ENCODE data around the gene SLC6A13.
"Not testable (repeated sequence)": the region's sequence is repeated elsewhere in the genome, so short reads cannot be mapped to it uniquely, and the experiment has no call there.

SLC6A13 gene

GRCh38 chr12:262817-263216, at the start of gene SLC6A13:
TSS of gene SLC6A13 (minus strand) at chr12:262836. CDS start at chr12:260052, 2,784 bp downstream.
- DNase-seq (ENCODE audit: low read depth in 2 of 2) = no peak

DNA sequence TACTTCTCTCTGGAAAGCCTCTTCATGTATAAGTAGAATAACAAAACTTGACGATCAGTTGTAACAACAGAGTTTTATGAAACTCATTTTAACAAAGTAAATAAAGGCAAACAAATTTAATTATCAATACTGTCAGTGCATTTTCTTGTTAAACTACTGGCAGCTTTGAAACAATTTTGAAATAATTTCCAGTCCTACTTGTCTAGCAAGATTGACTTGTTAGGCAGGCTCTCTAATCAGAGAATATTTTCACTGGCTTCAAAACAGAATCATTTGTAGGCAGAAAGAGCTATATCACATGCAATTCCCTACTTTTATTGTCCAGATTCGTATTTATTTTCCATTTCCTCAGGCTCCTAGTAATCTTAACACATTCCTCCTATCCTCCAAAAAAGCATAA, 45.9 kb upstream of the SLC6A13 start:
- DNase-seq (ENCODE audit: low read depth in 2 of 2) = no peak

GRCh38 chr12:307406-307805, 44.8 kb upstream of the SLC6A13 start:
- DNase-seq (ENCODE audit: low read depth in 2 of 2) = no peak

- no peak for DNase-seq (ENCODE audit: low read depth in 2 of 2)
Observed at GRCh38 chr12:304805-305204, 42.2 kb upstream of the SLC6A13 start.

GRCh38 chr12:302766-303165, 40.1 kb upstream of the SLC6A13 start:
- not testable (repeated sequence) for DNase-seq (ENCODE audit: low read depth in 2 of 2)

DNA sequence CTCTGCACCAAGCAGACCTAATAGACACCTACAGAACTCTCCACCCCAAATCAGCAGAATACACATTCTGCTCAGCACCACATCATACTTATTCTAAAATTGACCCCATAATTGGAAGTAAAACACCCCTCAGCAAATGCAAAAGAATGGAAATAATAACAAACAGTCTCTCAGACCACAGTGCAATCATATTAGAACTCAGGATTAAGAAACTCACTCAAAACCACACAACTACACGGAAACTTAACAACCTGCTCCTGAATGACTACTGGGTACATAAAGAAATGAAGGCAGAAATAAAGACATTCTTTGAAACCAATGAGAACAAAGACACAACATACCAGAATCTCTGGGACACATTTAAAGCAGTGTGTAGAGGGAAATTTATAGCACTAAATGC, 37.5 kb upstream of the SLC6A13 start:
- DNase-seq (ENCODE audit: low read depth in 2 of 2) = not testable (repeated sequence)

GRCh38 chr12:299511-299910, 36.9 kb upstream of the SLC6A13 start:
- not testable (repeated sequence) for DNase-seq (ENCODE audit: low read depth in 2 of 2)

DNA sequence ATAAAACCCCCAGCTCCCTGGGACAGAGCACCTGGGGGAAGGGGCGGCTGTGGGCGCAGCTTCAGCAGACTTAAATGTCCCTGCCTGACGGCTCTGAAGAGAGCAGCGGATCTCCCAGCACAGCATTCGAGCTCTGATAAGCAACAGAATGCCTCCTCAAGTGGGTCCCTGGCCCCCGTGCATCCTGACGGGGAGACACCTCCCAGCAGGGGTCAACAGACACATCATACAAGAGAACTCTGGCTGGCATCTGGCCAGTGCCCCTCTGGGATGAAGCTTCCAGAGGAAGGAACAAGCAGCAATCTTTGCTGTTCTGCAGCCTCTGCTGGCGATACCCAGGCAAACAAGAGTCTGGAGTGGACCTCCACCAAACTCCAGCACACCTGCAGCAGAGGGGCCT, 35.4 kb upstream of the SLC6A13 start:
- not testable (repeated sequence) for DNase-seq (ENCODE audit: low read depth in 2 of 2)

DNA sequence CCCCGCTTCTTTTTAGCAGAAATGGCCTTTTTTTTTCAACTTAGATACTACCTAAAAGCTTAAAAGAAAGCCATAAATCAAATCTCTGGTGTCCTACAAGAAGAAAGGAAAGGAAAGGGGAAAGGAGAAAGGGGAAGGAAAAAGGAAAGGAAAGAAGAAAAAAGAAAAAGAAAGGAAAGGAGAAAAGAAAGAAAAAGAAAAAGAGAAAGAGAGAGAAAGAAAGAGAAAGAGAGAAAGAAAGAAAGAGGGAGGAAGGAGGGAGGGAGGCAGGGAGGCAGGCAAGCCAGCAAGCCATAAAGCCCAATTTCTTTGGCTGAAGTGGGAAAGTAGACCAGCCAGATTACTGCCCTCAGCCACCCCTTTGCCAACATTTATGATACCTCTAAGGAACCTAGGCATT, 32.5 kb upstream of the SLC6A13 start:
- DNase-seq (ENCODE audit: low read depth in 2 of 2) = no peak

DNA sequence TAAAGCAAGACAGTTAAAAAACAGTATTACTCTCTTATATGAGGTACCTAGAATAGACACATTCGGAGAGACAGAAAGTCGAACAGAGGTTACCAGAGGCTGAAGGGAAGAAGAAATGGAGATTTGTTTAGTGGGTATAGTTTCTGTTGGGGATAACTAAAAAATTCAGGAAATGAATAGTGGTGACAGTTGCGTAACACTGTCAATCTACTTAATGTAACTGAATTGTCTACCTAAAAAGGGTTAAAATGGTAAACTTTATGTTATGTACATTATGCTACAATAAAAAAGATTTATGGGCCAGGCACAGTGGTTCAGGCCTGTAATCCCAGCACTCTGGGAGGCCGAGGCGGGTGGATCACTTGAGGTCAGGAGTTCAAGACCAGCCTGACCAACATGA, 30.6 kb upstream of the SLC6A13 start:
- DNase-seq (ENCODE audit: low read depth in 2 of 2) = no peak

DNA sequence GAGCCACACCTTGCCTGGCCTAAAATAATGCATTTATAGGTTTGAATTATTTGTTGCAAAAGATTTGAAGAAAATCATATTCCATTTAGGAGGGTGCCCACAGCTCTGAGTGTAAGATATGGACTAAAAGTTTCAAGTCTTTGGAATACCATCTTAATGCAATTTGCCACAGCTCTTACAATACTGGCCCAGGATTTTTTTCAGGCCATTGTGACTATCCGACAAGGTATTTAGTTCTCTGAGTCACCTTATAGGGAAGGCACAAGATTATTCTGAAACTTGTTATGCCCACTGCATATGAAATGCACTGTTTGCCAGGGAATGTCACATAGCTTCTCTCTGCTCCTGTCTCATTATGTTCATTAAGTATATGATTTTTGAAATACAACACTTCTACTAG, 29.6 kb upstream of the SLC6A13 start:
- no peak for DNase-seq (ENCODE audit: low read depth in 2 of 2)

GRCh38 chr12:291153-291723, 28.6 kb upstream of the SLC6A13 start:
- no peak for DNase-seq (ENCODE audit: low read depth in 2 of 2)

GRCh38 chr12:288687-289086, 26.1 kb upstream of the SLC6A13 start:
- DNase-seq (ENCODE audit: low read depth in 2 of 2) = no peak

DNA sequence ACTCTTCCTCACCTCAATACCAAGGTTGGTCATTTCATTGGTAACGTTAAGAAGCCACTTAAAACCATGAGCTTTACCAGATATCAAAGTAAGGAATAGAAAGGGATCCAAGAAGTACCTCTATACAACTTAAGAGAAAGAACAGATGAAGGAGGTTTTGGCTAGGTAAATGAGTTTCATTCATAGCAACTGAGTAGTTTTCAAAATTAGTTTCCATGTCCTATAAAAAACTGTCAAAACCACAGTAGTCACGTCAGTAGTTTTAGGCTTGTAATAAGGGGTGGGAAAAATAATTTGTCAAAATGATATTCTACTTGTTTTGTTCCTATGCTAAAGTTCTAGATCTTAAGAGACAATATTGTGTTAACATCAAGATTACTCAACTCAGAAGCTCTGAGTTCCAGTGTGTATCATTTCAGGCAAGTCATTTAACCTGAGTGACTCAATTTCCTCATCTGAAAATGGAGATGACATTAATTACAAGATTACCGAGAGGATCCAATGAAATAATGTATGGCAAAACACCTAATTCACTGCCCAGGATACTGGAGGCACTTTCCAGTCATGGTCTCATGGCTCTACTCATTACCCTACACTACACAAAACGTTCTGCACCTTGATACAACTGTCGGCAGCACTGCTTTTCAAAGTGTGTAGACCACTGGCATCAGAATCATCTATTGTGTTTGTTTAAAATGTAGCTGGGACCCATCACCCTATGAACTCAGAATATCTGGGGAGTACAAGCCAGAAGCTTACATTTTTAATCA, 24.1 kb upstream of the SLC6A13 start:
- DNase-seq (ENCODE audit: low read depth in 2 of 2) = no peak

- no peak for DNase-seq (ENCODE audit: low read depth in 2 of 2)
Observed at GRCh38 chr12:278046-278445, 15.4 kb upstream of the SLC6A13 start.

DNA sequence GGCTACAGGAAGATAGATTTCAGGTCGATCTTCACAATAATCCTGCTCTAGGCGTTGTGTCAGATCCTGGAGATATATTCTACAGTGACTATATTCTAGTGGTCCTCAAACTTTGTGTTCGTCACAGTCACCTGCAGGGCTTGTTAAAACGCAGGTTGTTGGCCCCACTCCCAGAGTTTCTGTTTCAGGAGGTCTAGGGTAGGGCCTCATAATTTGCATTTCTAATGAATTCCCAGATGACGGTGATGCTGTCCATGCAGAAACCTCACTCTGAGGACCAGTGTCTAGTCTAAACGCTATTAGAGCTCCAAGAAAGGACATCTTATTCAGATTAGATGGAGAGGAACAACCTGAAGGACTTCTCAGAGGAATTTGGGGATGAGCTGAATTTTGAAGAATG, 13.2 kb upstream of the SLC6A13 start:
- no peak for DNase-seq (ENCODE audit: low read depth in 2 of 2)

GRCh38 chr12:273382-273781, 10.7 kb upstream of the SLC6A13 start:
- no peak for DNase-seq (ENCODE audit: low read depth in 2 of 2)

DNA sequence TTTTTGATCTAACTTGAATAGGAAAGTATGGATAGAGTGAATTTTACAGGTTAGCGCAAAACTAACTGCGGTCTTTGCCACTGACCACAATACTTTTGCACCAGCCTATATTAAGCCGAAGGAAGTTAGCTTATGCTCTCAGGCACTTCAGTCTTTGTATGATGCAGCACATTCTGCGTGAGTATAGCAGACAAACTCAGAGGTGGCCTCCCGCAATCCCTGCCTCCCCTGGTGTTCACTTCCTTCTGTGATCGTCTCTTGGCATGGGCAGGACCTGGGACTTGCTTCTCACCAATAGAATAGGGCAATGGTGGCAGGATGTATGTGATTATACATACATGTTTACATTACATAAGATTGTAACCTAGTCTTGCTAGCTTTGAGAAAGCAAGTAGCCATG, 10.3 kb upstream of the SLC6A13 start:
- DNase-seq (ENCODE audit: low read depth in 2 of 2) = no peak

DNA sequence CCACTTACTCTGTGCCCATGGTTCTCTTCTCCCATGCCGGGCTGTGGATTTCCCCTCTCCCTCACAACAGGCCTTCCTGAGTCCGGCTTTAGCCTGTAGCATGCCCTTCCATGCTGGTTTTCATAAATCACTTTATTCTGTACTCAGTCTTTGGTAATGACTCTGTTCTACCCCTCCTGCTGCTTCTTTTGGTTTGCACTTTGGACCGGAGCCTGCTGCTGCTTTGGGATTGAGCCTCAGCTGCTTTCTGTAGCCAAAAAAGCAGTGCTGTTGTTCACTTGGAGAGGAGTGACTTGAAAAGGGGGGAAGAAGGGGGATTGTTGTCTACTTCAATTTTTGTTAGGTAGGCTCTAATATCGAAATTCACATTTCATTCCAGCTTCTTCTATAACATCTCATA, 8.5 kb upstream of the SLC6A13 start:
- no peak for DNase-seq (ENCODE audit: low read depth in 2 of 2)

DNA sequence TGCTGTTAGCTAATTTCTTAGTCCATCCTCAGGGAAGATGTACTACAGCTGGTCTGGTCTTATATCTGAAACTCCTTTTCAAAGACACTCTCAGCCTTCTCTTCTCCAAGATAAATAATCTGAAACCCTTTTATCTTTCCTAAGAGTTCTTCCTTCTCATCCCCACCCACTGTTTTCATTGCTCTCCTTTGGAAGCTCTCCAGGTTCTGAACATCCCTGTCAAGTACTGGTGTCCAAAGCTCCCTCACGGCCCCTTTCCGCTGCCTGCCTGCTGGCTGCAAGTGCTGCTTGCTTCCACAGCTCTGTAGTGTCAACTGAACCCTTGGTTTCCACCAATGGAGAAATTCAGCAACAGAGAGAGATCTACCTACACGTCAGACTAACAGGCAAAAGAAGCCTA, 6.6 kb upstream of the SLC6A13 start:
- no peak for DNase-seq (ENCODE audit: low read depth in 2 of 2)

- no peak for DNase-seq (ENCODE audit: low read depth in 2 of 2)
Observed at GRCh38 chr12:268483-268840, 5.8 kb upstream of the SLC6A13 start.

GRCh38 chr12:267581-268482, 5.2 kb upstream of the SLC6A13 start:
- no peak for DNase-seq (ENCODE audit: low read depth in 2 of 2)

DNA sequence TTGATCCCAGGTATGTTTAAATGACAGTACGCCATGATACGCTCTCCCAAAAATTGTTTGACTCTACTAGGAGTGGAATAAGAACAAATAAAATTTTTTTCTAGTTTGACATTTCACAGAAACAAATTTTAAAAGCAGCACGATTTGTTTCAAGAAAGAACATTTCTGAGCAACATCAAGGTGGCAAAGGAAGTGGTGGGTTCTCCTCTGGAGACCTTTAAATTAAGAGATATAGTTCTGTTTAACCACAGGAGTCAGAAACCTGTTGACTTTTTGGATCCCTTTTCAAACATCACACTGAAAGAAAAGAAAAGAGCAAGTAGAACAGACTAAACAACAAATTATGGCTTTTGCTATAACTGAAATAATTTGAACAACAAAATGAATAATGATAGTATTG, 2.5 kb upstream of the SLC6A13 start:
- DNase-seq (ENCODE audit: low read depth in 2 of 2) = no peak

Data from stimulated activated CD4-positive, alpha-beta T cell treated with anti-CD3 and anti-CD28 coated beads, Interleukin-12 subunit alpha, Interleukin-12 subunit beta, amount 100 ng/mL, for 24 hours (primary cell).